HCT116 (cell line): ENCODE results near the gene FADS1. TPM values are rescaled to one million over a fixed set of nuclear protein-coding genes. Genes with fewer than 3 reads are reported as not detected.

Experiments used
- ATAC-seq: fragments of 200-7000 bp; cut with Tn5 transposase; 2 replicates; pipeline ENCODE4 v1.9.1; 2020; ENCODE audit warnings: mild to moderate bottlenecking, moderate library complexity
- BruUV-seq: library from RNA; stranded (reverse); fragments of 400-500 nt; replicated peaks from 2 replicates; lab custom pipeline; 2021; lab: Mats Ljungman, UMichigan
- CTCF ChIA-PET: fragments of 300-600 bp; sonication (Branson Sonifier 250); formaldehyde crosslinking; loops from one replicate; lab custom pipeline; 2021; ENCODE audit warnings: antibody characterized with exemption; lab: Charles Lee
- POLR2A ChIA-PET: fragments of 300-600, 350-600 bp; sonication (Branson Sonifier 250); formaldehyde crosslinking; loops from one replicate; lab custom pipeline; 2021; ENCODE audit warnings: antibody characterized with exemption; lab: Charles Lee
- RAD21 ChIA-PET, 2 experiments: fragments of 300-600 bp; sonication (Branson Sonifier 250); formaldehyde crosslinking; loops; one replicate each; lab custom pipeline; 2023; ENCODE audit warnings: low total read pairs in 2 of 2; ENCODE audit not compliant: uncharacterized antibody in 2 of 2, unreplicated experiment in 2 of 2, low non-redundant PET in 1 of 2; lab: Charles Lee
- DNase-seq: peaks from one replicate; pipeline ENCODE4 v3.0.0-alpha.2; 2010; ENCODE audit warnings: low read depth, low spot score
- H2AFZ ChIP-seq: fragments of 200-600 bp; shearing (Covaris generic), sonication (generic); 2 replicates; pipeline ENCODE4 v1.6.1; 2017; ENCODE audit warnings: low read depth, mixed run types, mixed read lengths, antibody characterized with exemption, low read length; ENCODE audit not compliant: poor library complexity, severe bottlenecking
- H3K27ac ChIP-seq: 2 replicates; pipeline ENCODE4 v1.5.1; 2012; ENCODE audit warnings: low read depth, low read length
- H3K27me3 ChIP-seq: fragments of 200-600 bp; sonication (generic); 2 replicates; pipeline ENCODE4 v1.6.1; 2016; ENCODE audit warnings: mixed run types, low read length, mixed read lengths; ENCODE audit not compliant: insufficient read depth
- H3K36me3 ChIP-seq, 2 experiments: fragments of 200-500 bp in 1 of 2; fragments of 200-600 bp in 1 of 2; sonication (Bioruptor generic) in 1 of 2; sonication (generic) in 1 of 2; 2 replicates each; pipeline versions ENCODE4 v1.5.1 to v1.6.1; 2014 to 2016; ENCODE audit warnings: low read length in 2 of 2, inconsistent platforms in 1 of 2, mixed read lengths in 1 of 2, mixed run types in 1 of 2; ENCODE audit not compliant: insufficient read depth in 2 of 2, control insufficient read depth in 1 of 2
- H3K4me1 ChIP-seq, 2 experiments: fragments of 200-600 bp in 1 of 2; sonication (generic) in 1 of 2; 2 replicates each; pipeline versions ENCODE4 v1.5.1 to v1.6.1; 2012 to 2017; ENCODE audit warnings: low read length in 2 of 2, inconsistent platforms in 1 of 2, mild to moderate bottlenecking in 1 of 2, mixed read lengths in 1 of 2, mixed run types in 1 of 2, moderate library complexity in 1 of 2; ENCODE audit not compliant: insufficient read depth in 2 of 2, control insufficient read depth in 1 of 2
- H3K4me2 ChIP-seq: fragments of 200-600 bp; sonication (generic); 2 replicates; pipeline ENCODE4 v1.6.1; 2017; ENCODE audit warnings: mixed run types, low read length, mixed read lengths
- H3K4me3 ChIP-seq, 2 experiments: fragments of 200-600 bp in 1 of 2; sonication (generic) in 1 of 2; replicated peaks in 1 of 2; 2 replicates each; pipeline ENCODE4 v1.5.1; 2011 to 2016; ENCODE audit warnings: low read length in 2 of 2, control low read depth in 1 of 2, low read depth in 1 of 2, mild to moderate bottlenecking in 1 of 2, mixed read lengths in 1 of 2, mixed run types in 1 of 2
- H3K79me2 ChIP-seq: fragments of 200-600 bp; sonication (generic); 2 replicates; pipeline ENCODE4 v1.6.1; 2017; ENCODE audit warnings: mild to moderate bottlenecking, mixed run types, low read length, moderate library complexity, mixed read lengths; ENCODE audit not compliant: insufficient read depth
- H3K9ac ChIP-seq: fragments of 200-600 bp; sonication (generic); 2 replicates; pipeline ENCODE4 v1.6.1; 2016; ENCODE audit warnings: low read length, mixed read lengths
- H3K9me2 ChIP-seq: fragments of 200-600 bp; sonication (generic), shearing (Covaris generic); 2 replicates; pipeline ENCODE4 v1.6.1; 2017; ENCODE audit warnings: mixed run types, mild to moderate bottlenecking, moderate library complexity; ENCODE audit not compliant: insufficient read depth
- H3K9me3 ChIP-seq, 2 experiments: fragments of 200-500 bp in 1 of 2; fragments of 200-600 bp in 1 of 2; sonication (Bioruptor generic) in 1 of 2; sonication (generic) in 1 of 2; 2 replicates each; pipeline ENCODE4 v1.6.1; 2014 to 2017; ENCODE audit warnings: low read length in 2 of 2, mixed read lengths in 2 of 2, inconsistent platforms in 1 of 2, low read depth in 1 of 2, mild to moderate bottlenecking in 1 of 2, mixed run types in 1 of 2, moderate library complexity in 1 of 2; ENCODE audit not compliant: control insufficient read depth in 1 of 2, insufficient read depth in 1 of 2
- H4K20me1 ChIP-seq: fragments of 200-600 bp; sonication (generic), shearing (Covaris generic); 2 replicates; pipeline ENCODE4 v1.6.1; 2017; ENCODE audit warnings: mixed run types, mild to moderate bottlenecking, moderate library complexity; ENCODE audit not compliant: insufficient read depth
- CBX3 ChIP-seq: IDR thresholded peaks from 2 replicates; pipeline ENCODE4 v1.6.1; 2012; ENCODE audit warnings: low read depth
- CEBPB ChIP-seq: IDR thresholded peaks from 2 replicates; pipeline ENCODE4 v1.6.1; 2012; ENCODE audit warnings: low read depth
- CTCF ChIP-seq, 3 experiments: fragments of 200-600 bp in 1 of 3; sonication (generic) in 1 of 3; IDR thresholded peaks in 2 of 3; conservative IDR thresholded peaks in 1 of 3; 2 replicates each; pipeline ENCODE4 v1.5.1; 2012 to 2017; ENCODE audit warnings: low read depth in 2 of 3, low read length in 2 of 3, antibody characterized with exemption in 1 of 3, borderline replicate concordance in 1 of 3, control low read depth in 1 of 3, mild to moderate bottlenecking in 1 of 3, mixed read lengths in 1 of 3, mixed run types in 1 of 3, moderate library complexity in 1 of 3; ENCODE audit not compliant: insufficient read depth in 1 of 3
- EGR1 ChIP-seq: IDR thresholded peaks from 2 replicates; pipeline ENCODE4 v1.6.1; 2012; ENCODE audit warnings: low read depth
- ELF1 ChIP-seq: IDR thresholded peaks from 2 replicates; pipeline ENCODE4 v1.6.1; 2012; ENCODE audit warnings: low read depth, borderline replicate concordance
- EZH2 ChIP-seq: fragments of 200-600 bp; sonication (generic); IDR thresholded peaks from 2 replicates; pipeline ENCODE4 v1.6.1; 2017; ENCODE audit warnings: antibody characterized with exemption, mixed run types
- EZH2phosphoT487 ChIP-seq: fragments of 200-600 bp; IDR thresholded peaks from 2 replicates; pipeline ENCODE4 v1.6.1; 2018; ENCODE audit warnings: antibody characterized with exemption, borderline replicate concordance
- FOSL1 ChIP-seq: IDR thresholded peaks from 2 replicates; pipeline ENCODE4 v1.6.1; 2012; ENCODE audit warnings: low read depth
- JUND ChIP-seq: IDR thresholded peaks from 2 replicates; pipeline ENCODE4 v1.6.1; 2012
- POLR2A ChIP-seq: IDR thresholded peaks from 2 replicates; pipeline ENCODE4 v1.7.0; 2011; ENCODE audit warnings: borderline replicate concordance; ENCODE audit not compliant: insufficient read depth, insufficient read length; ENCODE audit errors: extremely low read depth
- POLR2AphosphoS5 ChIP-seq: IDR thresholded peaks from 2 replicates; pipeline ENCODE4 v1.6.1; 2011; ENCODE audit warnings: mild to moderate bottlenecking, low read depth, low read length, moderate library complexity
- SIN3A ChIP-seq: IDR thresholded peaks from 2 replicates; pipeline ENCODE4 v1.6.1; 2012; ENCODE audit warnings: low read depth
- SP1 ChIP-seq: IDR thresholded peaks from 2 replicates; pipeline ENCODE4 v1.6.1; 2012; ENCODE audit warnings: low read depth
- SRF ChIP-seq: IDR thresholded peaks from 2 replicates; pipeline ENCODE4 v1.6.1; 2012; ENCODE audit warnings: low read depth
- TCF7L2 ChIP-seq: IDR thresholded peaks from 2 replicates; pipeline ENCODE4 v1.7.0; 2011; ENCODE audit warnings: borderline replicate concordance, inconsistent platforms; ENCODE audit not compliant: insufficient read depth, insufficient read length; ENCODE audit errors: extremely low read depth
- YY1 ChIP-seq: IDR thresholded peaks from 2 replicates; pipeline ENCODE4 v1.6.1; 2011; ENCODE audit warnings: low read length, low read depth, moderate library complexity, mild to moderate bottlenecking; ENCODE audit not compliant: insufficient replicate concordance; ENCODE audit errors: extremely low read depth
- ZBTB33 ChIP-seq: IDR thresholded peaks from 2 replicates; pipeline ENCODE4 v1.6.1; 2011; ENCODE audit warnings: mild to moderate bottlenecking, low read length, moderate library complexity; ENCODE audit not compliant: insufficient replicate concordance; ENCODE audit errors: extremely low read depth
- ZFX ChIP-seq: fragments of 450-650 bp; IDR thresholded peaks from 2 replicates; pipeline ENCODE4 v1.6.1; 2017
- intact Hi-C: fragments of 100-400 bp; cut with micrococcal nuclease; formaldehyde crosslinking; loops from 2 replicates; pipeline ENCODE4 v1.10.0; 2022
- total RNA-seq: library from RNA; stranded (reverse); gene quantifications from one replicate; pipeline ENCODE4 v1.2.1, GENCODE V29; 2021; ENCODE audit not compliant: unreplicated experiment

FADS1 gene
- total RNA-seq, 1 experiment from 2014 or later = 56.6 TPM

- Histone ChIP-seq H3K9me2 (no peaks in the 10 kb centered on the region), H3K9ac (no peak overlapping the region), H3K9me3 (no peaks in the 10 kb centered on the region), H3K4me3 (no peak overlapping the region), H3K27me3 (no peaks in the 10 kb centered on the region), H4K20me1 (no peaks in the 10 kb centered on the region), H3K36me3 (peaks cover 2 to 16% of the 10 kb centered on the region in 2 experiments; a peak in 3 of 4 replicates), H3K79me2 (peaks cover 9% of the 10 kb centered on the region), H3K4me2 (no peak overlapping the region), H3K27ac (no peak overlapping the region), H2AFZ (no peak overlapping the region), H3K4me1 (peaks cover 4 to 26% of the 10 kb centered on the region in 2 experiments; a peak in 3 of 4 replicates)
- intact Hi-C loops = no loop called here
- ChIA-PET CTCF (no interaction called here), RAD21 (no interaction called here), POLR2A (no interaction called here)
- ATAC-seq (no peak), DNase-seq (no peak)
- TF ChIP-seq ELF1 (no peak), TCF7L2 (no peak), SRF (no peak), EGR1 (no peak), JUND (no peak), FOSL1 (no peak), SIN3A (no peak), ZBTB33 (no peak), EZH2phosphoT487 (no peak), EZH2 (no peak), CTCF (IDR thresholded peaks at IDR 0.05 in 2 of 3, conservative IDR thresholded peaks at IDR 0.05 in 1 of 3; ENCODE audit: borderline replicate concordance in 1 of 3, insufficient read depth in 1 of 3, low read depth in 2 of 3, low read length in 2 of 3) (no peak), POLR2AphosphoS5 (no peak), ZFX (no peak), POLR2A (no peak), YY1 (no peak), CEBPB (no peak), CBX3 (no peak), SP1 (no peak)
- BruUV-seq = no TSS peak
Observed at GRCh38 chr11:61811831-61812230, 5.0 kb downstream of the FADS1 start.
